ENCODE data around the gene MAB21L2. TPM values are rescaled to one million over a fixed set of nuclear protein-coding genes. Genes with fewer than 3 reads are reported as not detected.

MAB21L2 gene
- total and polyA plus RNA-seq, 10 of the 15 experiments (the other 5 are each of a cell fraction or from before 2014, with no cell fraction given) = 0.11 to 0.25 TPM; not detected in 8

DNA sequence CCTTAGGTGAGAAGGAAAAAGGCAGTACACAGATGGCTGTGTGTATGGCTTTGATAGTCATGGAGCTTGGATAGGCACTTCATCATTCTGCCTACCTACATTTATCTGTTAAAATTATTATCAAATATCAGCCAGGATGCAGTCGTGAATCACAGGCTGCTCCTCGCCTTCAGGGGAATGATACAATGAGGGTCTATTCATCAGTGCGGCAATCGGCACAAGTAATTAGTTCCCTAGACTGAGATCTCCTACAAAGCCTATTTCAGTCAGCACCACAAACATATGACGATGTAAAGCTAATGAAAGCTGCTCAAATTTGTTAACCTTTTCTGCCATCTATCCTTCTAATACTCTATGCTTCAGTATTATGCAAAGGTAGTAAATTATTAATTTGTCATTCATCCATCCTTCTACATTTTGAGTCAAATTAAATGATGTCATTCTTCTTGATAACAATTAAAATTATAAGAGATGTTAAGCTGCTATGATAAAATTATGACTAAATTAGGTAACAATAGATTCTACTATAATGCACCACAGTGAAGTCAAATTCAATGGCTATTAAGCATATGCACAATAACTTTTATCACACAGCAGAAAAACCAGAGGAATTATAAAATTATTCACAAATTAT, 19.0 kb downstream of the MAB21L2 start:
- TF ChIP-seq ESRRA (IDR thresholded peaks at IDR 0.05; ENCODE audit: low read length) = no peak
- TF ChIP-seq ATF7 (IDR thresholded peaks at IDR 0.05; ENCODE audit: low read depth) = peak; percentile 48
- no peak for TF ChIP-seq NR2C1 (IDR thresholded peaks at IDR 0.05)
- no peak for TF ChIP-seq PAX5 (IDR thresholded peaks at IDR 0.05; ENCODE audit: borderline replicate concordance, low read depth, low read length)
- Histone ChIP-seq H3K27ac (ENCODE audit: control insufficient read depth, insufficient read depth) (no peak overlapping the region), H3K9me3 (replicated peaks; ENCODE audit: control insufficient read depth, insufficient read depth, low read length) (no peaks in the 10 kb centered on the region), H2AFZ (ENCODE audit: control insufficient read depth, low read depth, low read length) (no peak overlapping the region), H3K9ac (ENCODE audit: control insufficient read depth, insufficient read depth, low read length) (no peak overlapping the region), H3K4me1 (ENCODE audit: control insufficient read depth, insufficient read depth, low read length) (no peaks in the 10 kb centered on the region), H3K4me3 (no peak overlapping the region), H3K36me3 (ENCODE audit: control insufficient read depth in 2 of 2, insufficient read depth in 2 of 2, low read length in 1 of 2) (no peaks in the 10 kb centered on the region), H3K79me2 (ENCODE audit: control insufficient read depth, insufficient read depth, low read length) (no peaks in the 10 kb centered on the region), H3K27me3 (replicated peaks in 1 of 2; ENCODE audit: control insufficient read depth in 2 of 2, insufficient read depth in 2 of 2, low read length in 1 of 2) (no peaks in the 10 kb centered on the region), H3K4me2 (ENCODE audit: control insufficient read depth, insufficient read depth) (no peak overlapping the region), H4K20me1 (ENCODE audit: control insufficient read depth, insufficient read depth) (no peaks in the 10 kb centered on the region)
- RAD21 ChIA-PET (ENCODE audit: unreplicated experiment) = no interaction called here
- no peak for ATAC-seq
- CTCF ChIA-PET = interaction anchor here (0.9 to 1.6 kb wide), 3 partner anchors 18 to 266 kb away, joined by 3 read pairs; no protein-coding TSS in a partner anchor
- POLR2A ChIA-PET = no interaction called here
- no peak for DNase-seq (ENCODE audit: low read depth, low spot score)
- BruUV-seq (replicated peaks) = no TSS peak
- FAIRE-seq = no peak
- SMC1A ChIA-PET (ENCODE audit: uncharacterized antibody, unreplicated experiment) = interaction anchor here (1.1 kb wide), 1 partner anchor 13 kb away, joined by 5 read pairs; no protein-coding TSS in a partner anchor
- intact Hi-C loops (cut with micrococcal nuclease; ENCODE audit: unreplicated experiment) = no loop called here
- in situ Hi-C loops (cut with MboI) = no loop called here
- WGBS (ENCODE audit: insufficient coverage, insufficient replicate concordance, low lambda C conversion rate, missing lambda C conversion rate) = 98% methylated on average over 5 of the region's 5 CpGs

DNA sequence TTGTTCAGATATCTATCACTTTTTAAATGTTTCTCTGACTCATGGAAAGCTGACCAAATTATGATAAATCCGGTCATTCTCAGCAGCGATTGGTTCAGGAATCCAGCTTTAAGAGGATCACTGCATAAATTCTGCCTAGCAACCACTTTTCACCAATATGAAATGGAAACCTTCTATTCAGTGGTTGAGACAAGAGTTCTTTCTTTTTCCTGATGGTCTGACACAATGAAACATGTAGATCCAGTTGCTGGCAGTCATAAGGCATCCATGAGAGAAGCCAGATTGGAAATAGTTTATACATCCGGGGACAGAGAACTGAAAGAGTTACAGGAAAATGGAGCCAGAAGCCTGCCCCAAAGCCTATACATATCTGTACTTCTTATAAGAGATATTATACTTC, 27.2 kb downstream of the MAB21L2 start:
- no peak for DNase-seq (ENCODE audit: low read depth, low spot score)
- intact Hi-C loops (cut with micrococcal nuclease; ENCODE audit: unreplicated experiment) = no loop called here
- H3K36me3 ChIP-seq (ENCODE audit: control insufficient read depth in 2 of 2, insufficient read depth in 2 of 2, low read length in 1 of 2) = no peaks in the 10 kb centered on the region; a peak in 1 of 4 replicates
- RAD21 ChIA-PET (ENCODE audit: unreplicated experiment) = no interaction called here
- no peaks in the 10 kb centered on the region for H3K27me3 ChIP-seq (replicated peaks in 1 of 2; ENCODE audit: control insufficient read depth in 2 of 2, insufficient read depth in 2 of 2, low read length in 1 of 2)
- BruUV-seq (replicated peaks) = no TSS peak
- no peak overlapping the region for H3K27ac ChIP-seq (ENCODE audit: control insufficient read depth, insufficient read depth)
- H3K4me2 ChIP-seq (ENCODE audit: control insufficient read depth, insufficient read depth) = no peak overlapping the region
- ATAC-seq = no peak
- CTCF ChIA-PET = interaction anchor here (1.0 kb wide), 1 partner anchor 47 kb away, joined by 3 read pairs; no protein-coding TSS in a partner anchor
- no peaks in the 10 kb centered on the region for H3K4me1 ChIP-seq (ENCODE audit: control insufficient read depth, insufficient read depth, low read length)
- WGBS (ENCODE audit: insufficient coverage, insufficient replicate concordance, low lambda C conversion rate, missing lambda C conversion rate) = 98% methylated on average over 3 of the region's 3 CpGs
- in situ Hi-C loops (cut with MboI) = no loop called here
- POLR2A ChIA-PET = no interaction called here
- H2AFZ ChIP-seq (ENCODE audit: control insufficient read depth, low read depth, low read length) = no peak overlapping the region
- H3K4me3 ChIP-seq = no peak overlapping the region
- no peaks in the 10 kb centered on the region for H3K79me2 ChIP-seq (ENCODE audit: control insufficient read depth, insufficient read depth, low read length)
- H3K9me3 ChIP-seq (replicated peaks; ENCODE audit: control insufficient read depth, insufficient read depth, low read length) = no peaks in the 10 kb centered on the region
- FAIRE-seq = no peak
- H4K20me1 ChIP-seq (ENCODE audit: control insufficient read depth, insufficient read depth) = no peaks in the 10 kb centered on the region
- no peak overlapping the region for H3K9ac ChIP-seq (ENCODE audit: control insufficient read depth, insufficient read depth, low read length)
- SMC1A ChIA-PET (ENCODE audit: uncharacterized antibody, unreplicated experiment) = interaction anchor here (1.1 kb wide), 1 partner anchor 257 kb away, joined by 4 read pairs; no protein-coding TSS in a partner anchor
- TF ChIP-seq SMAD1 (IDR thresholded peaks at IDR 0.05; ENCODE audit: low read depth, partially characterized antibody) (no peak), CREM (IDR thresholded peaks at IDR 0.05; ENCODE audit: low read depth) (no peak), POLR2AphosphoS2 (IDR thresholded peaks at IDR 0.05; ENCODE audit: low read depth, low read length) (no peak), STAT3 (IDR thresholded peaks at IDR 0.05; ENCODE audit: low read depth, low read length) (no peak), RBBP5 (conservative IDR thresholded peaks at IDR 0.05) (no peak), FOXK2 (IDR thresholded peaks at IDR 0.05) (no peak), GATAD2B (conservative IDR thresholded peaks at IDR 0.05; ENCODE audit: low read depth) (no peak), KDM1A (IDR thresholded peaks at IDR 0.05; ENCODE audit: borderline replicate concordance) (no peak), JUND (IDR thresholded peaks at IDR 0.05; ENCODE audit: low read depth, low read length) (no peak)
- TF ChIP-seq, protein P1, sequence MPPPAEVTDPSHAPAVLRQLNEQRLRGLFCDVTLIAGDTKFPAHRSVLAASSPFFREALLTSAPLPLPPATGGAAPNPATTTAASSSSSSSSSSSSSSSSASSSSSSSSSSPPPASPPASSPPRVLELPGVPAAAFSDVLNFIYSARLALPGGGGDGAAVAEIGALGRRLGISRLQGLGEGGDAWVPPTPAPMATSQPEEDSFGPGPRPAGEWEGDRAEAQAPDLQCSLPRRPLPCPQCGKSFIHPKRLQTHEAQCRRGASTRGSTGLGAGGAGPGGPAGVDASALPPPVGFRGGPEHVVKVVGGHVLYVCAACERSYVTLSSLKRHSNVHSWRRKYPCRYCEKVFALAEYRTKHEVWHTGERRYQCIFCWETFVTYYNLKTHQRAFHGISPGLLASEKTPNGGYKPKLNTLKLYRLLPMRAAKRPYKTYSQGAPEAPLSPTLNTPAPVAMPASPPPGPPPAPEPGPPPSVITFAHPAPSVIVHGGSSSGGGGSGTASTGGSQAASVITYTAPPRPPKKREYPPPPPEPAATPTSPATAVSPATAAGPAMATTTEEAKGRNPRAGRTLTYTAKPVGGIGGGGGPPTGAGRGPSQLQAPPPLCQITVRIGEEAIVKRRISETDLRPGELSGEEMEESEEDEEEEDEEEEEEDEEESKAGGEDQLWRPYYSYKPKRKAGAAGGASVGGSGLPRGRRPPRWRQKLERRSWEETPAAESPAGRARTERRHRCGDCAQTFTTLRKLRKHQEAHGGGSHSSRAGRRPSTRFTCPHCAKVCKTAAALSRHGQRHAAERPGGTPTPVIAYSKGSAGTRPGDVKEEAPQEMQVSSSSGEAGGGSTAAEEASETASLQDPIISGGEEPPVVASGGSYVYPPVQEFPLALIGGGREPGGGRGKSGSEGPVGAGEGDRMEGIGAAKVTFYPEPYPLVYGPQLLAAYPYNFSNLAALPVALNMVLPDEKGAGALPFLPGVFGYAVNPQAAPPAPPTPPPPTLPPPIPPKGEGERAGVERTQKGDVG (CRISPR knock-in tag; IDR thresholded peaks at IDR 0.05) = no peak
- TF ChIP-seq, protein P2, sequence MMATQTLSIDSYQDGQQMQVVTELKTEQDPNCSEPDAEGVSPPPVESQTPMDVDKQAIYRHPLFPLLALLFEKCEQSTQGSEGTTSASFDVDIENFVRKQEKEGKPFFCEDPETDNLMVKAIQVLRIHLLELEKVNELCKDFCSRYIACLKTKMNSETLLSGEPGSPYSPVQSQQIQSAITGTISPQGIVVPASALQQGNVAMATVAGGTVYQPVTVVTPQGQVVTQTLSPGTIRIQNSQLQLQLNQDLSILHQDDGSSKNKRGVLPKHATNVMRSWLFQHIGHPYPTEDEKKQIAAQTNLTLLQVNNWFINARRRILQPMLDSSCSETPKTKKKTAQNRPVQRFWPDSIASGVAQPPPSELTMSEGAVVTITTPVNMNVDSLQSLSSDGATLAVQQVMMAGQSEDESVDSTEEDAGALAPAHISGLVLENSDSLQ (IDR thresholded peaks at IDR 0.05) = no peak

Measured in GM12878 (cell line).